GM18868 (cell line): ENCODE data around the gene UBE2D2.
"Not testable (repeated sequence)": the region's sequence is repeated elsewhere in the genome, so short reads cannot be mapped to it uniquely, and the experiment has no call there.

Experiments
- ATAC-seq: cut with Tn5 transposase; IDR thresholded peaks from one replicate; pipeline ENCODE4 v1.9.1; 2021; ENCODE audit warnings: mild to moderate bottlenecking, moderate library complexity; ENCODE audit not compliant: unreplicated experiment

The UBE2D2 gene

DNA sequence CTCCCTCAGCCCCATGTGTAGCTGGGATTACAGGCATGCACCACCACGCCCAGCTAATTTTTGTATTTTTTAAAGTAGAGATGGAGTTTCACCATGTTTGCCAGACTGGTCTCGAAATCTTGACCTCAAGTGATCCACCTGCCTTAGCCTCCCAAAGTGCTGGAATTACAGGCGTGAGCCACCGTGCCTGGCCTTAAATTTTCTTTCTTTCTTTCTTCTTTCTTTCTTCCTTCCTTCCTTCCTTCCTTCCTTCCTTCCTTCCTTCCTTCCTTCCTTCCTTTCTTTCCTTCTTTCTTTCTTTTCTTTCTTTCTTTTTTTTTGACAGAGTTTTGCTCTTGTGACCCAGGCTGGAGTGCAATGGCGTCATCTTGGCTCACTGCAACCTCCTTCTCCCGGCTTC is 14.5 kb upstream of the UBE2D2 start:
- not testable (repeated sequence) for ATAC-seq

DNA sequence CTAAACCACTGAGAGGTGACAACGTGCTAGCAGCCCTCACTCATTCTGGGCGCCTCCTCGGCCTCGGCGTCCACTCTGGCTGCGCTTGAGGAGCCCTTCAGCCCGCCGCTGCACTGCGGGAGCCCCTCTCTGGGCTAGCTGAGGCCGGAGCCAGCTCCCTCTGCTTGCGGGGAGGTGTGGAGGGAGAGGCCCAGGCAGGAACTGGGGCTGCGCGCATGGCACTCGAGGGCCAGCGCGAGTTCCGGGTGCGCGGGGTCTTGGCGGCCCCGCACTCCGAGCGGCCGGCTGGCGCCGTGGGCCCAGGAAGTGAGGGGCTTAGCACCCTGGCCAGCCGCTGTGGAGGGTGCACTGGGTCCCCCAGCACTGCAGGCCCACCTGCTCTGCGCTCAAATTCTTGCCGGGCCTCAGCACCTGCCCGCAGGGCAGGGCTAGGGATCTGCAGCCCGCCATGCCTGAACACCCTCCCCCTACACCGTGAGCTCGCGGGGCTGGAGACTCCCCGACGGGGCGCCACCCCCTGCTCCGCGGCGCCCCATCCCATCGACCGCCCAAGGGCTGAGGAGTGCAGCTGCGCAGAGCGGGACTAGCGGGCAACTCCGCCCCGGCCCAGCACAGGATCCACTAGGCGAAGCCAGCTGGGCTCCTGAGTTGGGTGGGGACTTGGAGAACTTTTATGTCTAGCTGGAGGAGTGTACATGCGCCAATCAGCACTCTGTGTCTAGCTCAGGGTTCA is 11.8 kb upstream of the UBE2D2 start:
- ATAC-seq, result no peak

DNA sequence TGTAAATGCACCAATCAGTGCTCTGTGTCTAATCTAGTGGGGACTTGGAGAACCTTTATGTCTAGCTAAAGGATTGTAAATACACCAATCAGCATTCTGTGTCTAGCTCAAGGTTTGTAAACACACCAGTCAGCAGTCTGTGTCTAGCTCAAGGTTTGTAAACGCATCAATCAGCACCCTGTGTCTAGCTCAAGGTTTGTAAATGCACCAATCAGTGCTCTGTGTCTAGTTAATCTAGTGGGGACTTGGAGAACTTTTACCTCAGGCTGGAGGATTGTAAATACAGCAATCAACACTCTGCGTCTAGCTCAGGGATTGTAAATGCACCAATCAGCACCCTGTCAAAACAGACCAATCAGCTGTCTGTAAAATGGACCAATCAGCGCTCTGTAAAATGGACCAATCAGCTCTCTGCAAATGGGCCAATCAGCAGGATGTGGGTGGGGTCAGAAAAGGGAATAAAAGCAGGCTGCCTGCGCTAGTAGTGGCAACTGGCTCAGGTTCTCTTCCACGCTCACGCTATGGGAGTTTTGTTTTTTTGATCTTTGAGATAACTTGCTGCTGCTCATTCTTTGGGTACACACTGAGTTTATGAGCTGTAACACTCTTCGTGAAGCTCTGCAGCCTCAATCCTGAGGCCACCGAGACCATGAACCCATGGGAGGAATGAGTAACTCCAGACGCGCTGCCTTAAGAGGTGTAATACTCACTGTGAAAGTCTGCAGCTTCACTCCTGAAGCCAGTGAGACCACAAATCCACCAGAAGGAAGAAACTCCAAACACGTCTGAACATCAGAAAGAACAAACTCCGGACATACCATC is 10.9 kb upstream of the UBE2D2 start:
- ATAC-seq, result not testable (repeated sequence)

DNA sequence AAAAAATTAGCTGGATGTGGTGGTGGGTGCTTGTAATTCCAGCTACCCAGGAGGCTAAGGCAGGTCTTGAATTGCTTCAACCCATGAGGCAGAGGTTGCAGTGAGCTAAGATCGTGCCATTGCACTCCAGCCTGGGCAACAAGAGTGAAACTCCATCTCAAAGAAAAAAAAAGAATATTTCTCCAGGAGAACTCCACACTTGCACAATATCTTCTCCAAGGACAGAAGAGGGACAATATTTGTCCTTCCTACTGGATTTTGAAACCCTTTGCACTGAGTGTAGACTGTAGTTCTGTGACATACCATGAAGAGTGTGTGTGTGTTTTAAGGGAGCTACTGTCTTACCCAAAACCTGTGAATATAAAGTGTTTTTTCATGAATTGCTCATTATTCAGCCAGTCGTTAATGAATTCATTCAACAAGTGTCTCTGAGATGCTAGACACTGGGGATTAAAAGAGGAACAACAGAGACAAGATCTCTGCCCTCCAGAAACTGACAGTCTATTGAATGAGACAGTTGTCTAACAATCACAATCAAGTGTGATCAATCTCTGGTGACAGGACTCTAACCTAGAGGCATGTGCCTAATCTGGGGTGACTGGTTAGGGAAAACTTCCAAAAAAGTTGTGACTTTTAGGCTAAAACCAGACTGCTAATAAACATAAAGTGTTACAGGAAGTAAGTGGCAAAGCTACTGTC is 9.8 kb upstream of the UBE2D2 start:
- no peak for ATAC-seq

DNA sequence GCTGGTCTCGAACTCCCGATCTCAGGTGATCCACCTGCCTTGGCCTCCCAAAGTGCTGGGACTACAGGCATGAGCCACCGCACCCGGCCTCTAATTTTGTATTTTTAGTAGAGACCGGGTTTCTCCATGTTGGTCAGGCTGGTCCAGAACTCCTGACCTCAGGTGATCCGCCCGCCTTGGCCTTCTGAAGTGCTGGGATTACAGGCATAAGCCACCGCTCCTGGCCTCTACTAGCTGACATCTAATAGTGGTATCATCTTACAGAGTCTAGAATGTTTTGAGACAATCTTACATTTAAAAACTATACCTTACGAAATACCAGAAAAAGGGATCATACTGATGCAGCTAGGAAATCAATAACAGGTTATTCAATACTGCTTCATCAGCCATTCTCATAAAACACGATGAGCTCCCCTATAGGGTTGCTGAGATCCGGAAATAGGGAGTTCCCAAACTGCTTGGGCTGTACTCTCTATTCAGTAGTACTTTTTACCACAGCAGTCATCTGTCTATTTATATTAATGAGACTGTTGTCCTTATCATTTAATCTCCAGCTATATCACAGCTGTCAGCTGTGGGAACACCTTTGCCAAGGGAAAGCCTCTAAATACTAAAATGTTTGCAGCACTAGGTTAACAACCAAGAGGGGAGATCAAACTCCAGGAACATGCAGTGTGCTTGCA is 8.1 kb upstream of the UBE2D2 start:
- ATAC-seq, result no peak

DNA sequence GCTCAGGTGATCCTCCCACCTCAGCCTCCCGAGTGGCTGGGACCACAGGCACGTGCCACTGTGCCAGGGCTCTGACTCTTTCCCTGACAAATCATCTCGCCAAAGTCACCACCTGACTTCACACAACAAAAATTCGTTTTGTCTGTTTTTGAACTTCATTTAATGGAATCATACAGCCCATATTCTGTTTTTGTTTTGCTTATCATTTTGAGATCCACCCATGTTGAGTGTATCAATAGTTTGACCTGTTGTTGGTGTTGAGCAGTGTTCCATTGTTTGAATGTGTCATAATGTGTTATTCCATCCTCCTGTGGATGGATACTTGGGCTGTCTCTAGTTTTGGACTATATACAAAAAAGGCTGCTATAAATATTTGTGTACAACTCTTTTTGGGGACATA is 6.9 kb upstream of the UBE2D2 start:
- no peak for ATAC-seq

DNA sequence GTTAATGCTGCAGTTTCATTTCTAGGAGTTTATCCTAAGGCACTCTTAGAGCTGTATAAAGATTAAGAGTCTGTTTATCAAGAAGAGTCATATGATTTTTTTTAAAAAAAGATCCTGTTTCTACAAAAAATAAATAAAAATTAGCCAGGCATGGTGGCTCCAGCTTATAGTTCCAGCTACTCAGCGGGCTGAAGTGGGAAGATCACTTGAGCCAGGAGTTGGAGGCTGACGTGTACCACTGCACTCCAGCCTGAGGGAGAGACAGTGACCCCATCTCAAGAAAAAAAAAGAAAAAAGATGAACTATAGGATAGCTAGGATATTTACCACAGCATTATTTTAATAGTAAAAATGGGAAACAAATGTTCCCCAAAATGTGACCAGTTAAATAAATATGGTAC is 3.3 kb upstream of the UBE2D2 start:
- ATAC-seq, result no peak

DNA sequence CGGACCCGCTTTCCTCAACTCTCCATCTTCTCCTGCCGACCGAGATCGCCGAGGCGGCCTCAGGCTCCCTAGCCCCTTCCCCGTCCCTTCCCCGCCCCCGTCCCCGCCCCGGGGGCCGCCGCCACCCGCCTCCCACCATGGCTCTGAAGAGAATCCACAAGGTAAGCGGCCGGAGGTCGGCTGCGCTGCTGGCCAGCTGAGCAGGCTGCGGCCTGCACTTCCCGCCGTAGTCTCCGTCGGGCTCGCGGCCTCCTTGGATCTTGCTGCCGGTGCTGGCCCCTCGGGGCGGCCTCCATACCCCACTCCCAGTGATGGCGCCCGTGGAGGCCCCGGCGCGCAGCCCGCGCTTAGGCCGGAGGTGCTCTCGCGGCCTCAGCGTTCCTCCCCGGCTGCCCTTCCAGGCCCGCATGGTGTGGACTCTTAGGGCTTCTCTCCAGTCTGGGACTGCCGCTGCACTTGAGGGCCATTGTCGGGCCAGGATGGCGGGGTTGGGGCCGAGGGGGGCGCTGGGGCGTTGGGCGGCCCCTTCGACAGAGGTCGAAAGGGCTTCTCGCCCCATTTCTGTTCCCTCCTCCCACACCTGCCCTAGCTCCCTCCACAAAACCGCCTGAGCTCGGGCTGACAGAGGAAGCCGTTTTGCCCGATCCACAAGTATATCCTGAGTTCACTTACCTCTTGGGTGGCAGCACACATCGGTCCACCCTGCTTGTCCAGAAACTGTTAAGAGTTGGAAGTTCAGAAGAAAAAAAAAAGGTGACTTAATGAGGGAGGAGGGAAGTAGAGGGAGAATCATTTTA is 714 bp downstream of the UBE2D2 start:
- ATAC-seq, result peak; percentile 11

DNA sequence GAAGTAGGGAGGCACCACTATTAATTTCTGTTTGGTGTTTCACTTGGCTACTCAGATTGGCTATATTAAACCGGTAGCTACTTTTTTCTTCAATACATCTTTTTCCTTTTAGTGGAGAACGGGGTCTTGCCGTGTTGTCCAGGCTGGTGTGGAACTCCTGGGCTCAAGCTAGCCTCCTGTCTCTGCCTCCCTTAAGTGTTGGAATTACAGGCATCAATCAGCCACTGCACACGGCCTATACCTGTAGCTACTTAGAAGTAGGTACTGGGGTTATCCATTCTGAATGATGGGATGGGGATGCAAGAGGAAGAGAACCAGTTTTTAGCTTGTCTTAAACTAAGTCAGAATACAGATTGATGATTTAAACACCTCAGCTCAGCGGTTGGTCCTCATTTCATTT is 1.7 kb downstream of the UBE2D2 start:
- no peak for ATAC-seq

DNA sequence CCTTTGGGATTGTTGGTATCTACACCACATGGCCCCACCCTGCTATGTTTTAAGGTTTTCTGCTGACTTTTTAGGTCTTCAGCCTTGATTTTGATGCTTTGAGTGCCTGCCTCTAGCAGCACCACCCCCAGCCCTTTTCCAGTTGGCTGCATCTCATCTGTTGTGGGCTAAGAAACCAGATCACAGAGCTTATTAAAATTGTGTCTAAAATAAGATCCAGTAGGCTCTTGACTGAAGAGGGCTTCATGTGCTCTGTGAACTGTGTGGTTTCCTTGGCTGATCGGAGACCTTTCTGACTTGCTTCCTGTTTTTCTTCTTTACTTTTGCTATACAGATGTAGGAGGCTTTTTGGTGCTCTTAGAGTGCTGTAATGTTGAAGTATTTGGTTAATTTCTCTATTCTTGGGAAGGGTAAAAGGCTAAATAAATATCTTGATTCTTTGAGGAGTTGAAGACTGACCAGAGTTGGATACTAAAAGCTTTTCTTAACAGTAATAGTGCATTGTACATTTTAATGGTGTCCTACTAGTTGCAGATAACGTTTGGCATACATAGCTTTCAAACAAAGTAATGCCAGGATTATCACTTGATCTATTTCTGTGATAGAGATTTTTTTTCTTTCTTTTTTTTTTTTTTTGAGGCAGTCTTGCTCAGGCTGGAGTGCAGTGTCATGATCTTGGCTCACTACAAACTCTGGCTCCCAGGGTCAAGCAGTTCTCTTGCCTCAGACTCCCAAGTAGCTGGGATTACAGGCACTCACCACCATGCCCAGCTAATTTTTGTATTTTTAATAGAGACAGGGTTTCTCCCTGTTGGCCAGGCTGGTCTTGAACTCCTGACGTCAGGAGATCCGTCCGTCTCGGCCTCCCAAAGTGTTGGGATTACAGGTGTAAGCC is 4.5 kb downstream of the UBE2D2 start:
- peak; percentile 49 for ATAC-seq

DNA sequence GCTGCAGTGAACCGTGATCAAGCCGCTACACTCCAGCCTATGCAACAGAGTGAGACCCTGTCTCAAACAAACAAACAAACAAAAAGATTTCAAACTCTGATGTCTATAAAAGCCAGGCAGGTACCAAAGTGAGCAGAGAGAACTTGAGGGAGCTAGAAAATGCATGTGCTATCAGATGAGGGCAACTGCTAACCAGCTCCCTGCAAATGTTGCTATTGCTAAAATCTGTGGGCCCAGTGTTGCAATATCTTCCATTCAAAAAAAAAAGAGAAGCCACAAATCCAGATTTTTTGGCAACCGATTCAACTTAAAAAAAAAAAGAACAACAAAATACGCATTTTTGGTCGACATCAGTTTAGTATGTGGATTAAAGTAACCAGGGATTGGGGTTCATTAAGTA is 5.5 kb downstream of the UBE2D2 start:
- no peak for ATAC-seq

DNA sequence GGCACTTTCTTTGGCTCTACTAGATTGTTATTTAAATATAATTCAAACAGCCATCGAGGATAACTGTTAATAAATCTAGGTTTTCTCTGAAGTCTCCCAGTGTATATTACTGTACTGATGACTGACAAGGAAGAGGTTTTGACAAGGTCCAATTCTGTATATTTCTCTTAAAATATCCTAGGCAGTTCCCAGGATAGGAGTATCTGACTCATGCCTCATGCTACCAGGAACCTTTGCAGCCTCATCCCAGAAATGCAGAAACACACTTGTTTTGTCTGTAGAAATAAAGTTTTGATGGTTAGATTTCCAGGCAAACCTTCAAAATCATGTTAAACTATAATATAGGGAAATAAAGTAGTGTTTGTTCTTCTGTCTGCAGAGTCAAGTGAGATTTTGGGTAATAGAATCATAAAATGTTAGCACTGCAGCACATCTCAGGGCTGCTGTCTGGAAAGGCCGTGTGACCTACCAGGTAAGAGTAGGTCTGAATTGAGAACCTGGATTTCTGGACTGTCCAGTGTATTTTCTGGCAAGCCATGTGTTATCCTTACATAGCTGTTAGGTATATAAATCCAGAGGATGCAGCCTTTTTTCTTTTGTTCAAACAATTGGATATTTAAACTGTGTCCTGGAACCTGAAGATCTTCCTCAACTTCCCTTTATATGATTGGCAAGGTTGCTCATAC is 8.3 kb downstream of the UBE2D2 start:
- ATAC-seq, result no peak

DNA sequence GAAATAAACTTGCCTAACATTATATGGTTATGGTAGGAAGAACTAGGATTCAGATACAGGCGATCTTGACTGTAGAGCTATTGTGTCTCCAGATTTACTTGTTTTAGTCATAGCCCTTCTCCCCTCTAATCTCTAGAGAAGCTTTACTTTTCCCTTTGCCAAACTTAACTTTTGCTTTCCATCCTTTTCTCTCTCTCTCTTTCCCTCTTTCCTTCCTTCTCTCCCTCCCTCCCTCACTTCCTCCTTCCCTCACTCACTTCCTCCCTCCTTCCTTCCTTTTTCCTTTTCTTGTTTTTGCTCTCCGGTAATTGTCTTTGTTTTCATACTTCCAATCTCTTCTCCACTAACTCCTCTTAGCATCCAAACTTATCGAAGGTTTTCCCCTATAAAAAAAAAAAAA is 10.4 kb downstream of the UBE2D2 start:
- no peak for ATAC-seq

DNA sequence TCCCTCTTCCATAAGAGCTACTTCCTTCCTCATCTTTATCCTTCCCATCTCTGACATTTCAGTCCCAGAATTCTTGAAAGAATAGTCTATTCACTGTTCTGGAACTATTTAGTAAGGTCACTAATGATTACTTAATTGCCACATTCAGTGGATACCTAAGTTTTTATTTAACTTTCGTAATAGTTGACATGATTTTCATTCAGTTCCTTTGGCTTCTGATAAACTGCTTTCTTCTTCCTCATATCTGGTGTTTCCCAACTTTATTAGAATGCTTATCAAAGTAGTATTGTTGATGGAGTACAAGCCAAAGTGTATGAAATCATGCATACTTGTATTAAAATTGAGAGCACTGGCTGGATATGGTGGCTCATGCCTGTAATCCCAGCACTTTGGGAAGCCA is 10.8 kb downstream of the UBE2D2 start:
- ATAC-seq, result no peak

DNA sequence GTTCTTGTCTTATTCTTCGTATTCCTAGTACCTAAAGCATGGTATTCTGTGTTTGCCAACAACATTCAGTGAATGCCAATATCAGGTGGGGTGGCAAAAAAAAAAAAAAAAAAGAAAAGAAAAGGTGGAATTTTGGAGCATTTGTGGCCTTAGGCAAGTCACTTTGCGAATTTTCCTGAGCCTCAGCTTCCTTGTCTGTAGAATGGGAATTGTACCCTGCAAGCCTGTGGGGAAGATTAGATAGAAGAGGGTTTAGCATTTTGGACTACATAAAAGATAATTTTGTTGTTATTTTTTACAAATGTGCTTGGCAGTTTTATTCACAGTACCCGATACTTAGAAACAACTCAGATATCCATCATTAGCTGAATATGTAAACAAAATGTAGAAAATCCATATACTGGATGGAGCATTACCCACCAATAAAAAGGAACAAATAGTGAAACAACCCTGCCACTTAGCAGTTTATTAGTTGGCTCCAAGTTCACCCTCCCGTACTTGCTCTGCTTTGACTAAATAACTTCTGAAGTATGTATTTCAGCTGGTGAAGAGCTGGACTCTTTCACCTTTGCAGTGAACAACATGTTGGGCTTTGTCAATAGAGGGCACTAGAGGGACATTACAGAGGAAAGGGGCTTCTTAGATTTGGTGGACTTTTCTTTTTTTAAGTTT is 13.6 kb downstream of the UBE2D2 start:
- ATAC-seq, result no peak

DNA sequence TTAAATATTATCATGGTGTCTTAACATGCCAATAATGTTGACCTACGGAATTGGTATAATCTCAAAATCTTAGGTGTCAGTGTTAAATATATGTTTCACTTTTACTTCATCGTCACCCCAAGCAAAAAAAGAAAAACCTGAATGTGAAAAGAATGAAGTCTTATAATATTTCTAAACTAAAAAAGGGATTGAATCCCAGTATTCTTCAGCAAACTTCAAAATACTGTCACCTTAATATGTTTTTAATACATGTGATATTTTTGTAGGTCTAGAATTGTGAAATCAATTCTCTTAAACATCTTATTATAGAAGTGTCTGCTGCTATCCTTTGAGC is 14.1 kb downstream of the UBE2D2 start:
- ATAC-seq, result no peak

DNA sequence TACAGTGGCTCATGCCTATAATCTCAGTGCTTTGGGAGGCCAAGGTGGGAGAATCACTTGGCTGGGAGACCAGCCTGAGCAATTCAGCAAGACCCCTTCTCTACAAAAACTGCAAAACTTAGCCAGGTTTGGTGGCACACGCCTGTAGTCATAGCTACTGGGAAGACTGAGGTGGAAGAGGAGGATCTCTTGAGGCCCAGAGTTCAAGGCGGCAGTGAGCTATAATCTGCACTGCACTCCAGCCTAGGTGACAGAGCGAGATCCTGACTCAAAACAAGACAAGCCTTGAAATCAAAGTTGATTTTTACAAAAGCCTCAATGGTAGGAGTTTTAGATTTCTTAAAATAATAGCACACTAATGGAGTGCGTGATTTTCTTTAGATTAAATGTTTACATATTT is 14.6 kb downstream of the UBE2D2 start:
- no peak for ATAC-seq

DNA sequence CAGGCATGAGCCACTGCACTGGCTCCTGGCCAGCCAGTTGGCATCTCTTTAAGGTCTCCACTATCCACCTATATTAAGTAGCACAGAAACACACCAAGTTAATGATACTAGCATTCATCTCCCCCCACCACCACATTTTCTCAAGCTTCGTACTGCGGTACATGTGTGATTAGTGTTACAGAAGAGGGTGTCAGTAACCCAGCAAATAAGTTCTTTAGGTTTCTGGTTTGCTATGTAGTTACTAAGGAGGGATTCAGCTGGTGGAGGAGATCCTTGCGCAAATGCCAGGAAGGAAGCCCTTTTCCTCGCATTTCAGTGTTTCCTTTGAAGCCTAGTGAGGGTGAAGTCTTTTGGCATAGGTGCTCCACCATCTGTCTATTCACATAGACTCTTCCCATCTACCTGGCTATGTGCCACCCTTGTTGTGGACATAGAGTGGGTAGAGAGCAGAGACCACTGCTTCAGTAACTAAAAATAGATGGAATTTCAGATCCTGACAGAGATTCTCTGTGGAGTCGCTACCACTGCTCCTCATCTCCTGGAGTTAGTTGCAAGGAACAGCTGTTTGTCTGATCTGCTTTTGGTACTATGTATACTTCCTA is 16.7 kb downstream of the UBE2D2 start:
- no peak for ATAC-seq
